ENCODE data around the gene CCDC50. TPM values are rescaled to one million over a fixed set of nuclear protein-coding genes. Genes with fewer than 3 reads are reported as not detected.

The CCDC50 gene
- total and polyA plus RNA-seq, 2 of the 8 experiments (the other 6 are each of a cell fraction or from before 2014, with no cell fraction given): 7.3 to 19.2 TPM

DNA sequence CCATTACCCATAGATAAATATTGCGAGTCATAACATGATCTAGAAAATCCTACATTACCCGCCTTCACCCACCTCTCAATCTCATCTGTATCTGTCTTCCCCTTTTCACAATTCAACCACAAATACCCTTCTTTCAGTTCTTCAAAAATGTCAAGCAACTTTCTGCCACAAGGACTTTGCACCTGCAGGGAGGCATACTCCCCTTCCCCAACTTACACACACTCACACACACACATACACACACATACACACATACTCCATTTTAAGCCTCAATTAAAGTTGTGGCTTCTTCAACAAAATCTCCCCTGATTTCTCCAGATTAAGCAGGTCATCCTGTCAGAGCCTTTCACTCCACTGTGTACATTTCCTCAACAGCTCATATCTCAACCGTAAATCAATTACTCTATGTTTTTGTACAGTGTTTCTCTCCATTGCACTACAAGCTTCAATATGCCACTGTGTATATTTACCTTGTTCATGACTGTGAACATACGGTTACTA lies 33.1 kb upstream of the CCDC50 start (continued):
- TF ChIP-seq, protein P1, sequence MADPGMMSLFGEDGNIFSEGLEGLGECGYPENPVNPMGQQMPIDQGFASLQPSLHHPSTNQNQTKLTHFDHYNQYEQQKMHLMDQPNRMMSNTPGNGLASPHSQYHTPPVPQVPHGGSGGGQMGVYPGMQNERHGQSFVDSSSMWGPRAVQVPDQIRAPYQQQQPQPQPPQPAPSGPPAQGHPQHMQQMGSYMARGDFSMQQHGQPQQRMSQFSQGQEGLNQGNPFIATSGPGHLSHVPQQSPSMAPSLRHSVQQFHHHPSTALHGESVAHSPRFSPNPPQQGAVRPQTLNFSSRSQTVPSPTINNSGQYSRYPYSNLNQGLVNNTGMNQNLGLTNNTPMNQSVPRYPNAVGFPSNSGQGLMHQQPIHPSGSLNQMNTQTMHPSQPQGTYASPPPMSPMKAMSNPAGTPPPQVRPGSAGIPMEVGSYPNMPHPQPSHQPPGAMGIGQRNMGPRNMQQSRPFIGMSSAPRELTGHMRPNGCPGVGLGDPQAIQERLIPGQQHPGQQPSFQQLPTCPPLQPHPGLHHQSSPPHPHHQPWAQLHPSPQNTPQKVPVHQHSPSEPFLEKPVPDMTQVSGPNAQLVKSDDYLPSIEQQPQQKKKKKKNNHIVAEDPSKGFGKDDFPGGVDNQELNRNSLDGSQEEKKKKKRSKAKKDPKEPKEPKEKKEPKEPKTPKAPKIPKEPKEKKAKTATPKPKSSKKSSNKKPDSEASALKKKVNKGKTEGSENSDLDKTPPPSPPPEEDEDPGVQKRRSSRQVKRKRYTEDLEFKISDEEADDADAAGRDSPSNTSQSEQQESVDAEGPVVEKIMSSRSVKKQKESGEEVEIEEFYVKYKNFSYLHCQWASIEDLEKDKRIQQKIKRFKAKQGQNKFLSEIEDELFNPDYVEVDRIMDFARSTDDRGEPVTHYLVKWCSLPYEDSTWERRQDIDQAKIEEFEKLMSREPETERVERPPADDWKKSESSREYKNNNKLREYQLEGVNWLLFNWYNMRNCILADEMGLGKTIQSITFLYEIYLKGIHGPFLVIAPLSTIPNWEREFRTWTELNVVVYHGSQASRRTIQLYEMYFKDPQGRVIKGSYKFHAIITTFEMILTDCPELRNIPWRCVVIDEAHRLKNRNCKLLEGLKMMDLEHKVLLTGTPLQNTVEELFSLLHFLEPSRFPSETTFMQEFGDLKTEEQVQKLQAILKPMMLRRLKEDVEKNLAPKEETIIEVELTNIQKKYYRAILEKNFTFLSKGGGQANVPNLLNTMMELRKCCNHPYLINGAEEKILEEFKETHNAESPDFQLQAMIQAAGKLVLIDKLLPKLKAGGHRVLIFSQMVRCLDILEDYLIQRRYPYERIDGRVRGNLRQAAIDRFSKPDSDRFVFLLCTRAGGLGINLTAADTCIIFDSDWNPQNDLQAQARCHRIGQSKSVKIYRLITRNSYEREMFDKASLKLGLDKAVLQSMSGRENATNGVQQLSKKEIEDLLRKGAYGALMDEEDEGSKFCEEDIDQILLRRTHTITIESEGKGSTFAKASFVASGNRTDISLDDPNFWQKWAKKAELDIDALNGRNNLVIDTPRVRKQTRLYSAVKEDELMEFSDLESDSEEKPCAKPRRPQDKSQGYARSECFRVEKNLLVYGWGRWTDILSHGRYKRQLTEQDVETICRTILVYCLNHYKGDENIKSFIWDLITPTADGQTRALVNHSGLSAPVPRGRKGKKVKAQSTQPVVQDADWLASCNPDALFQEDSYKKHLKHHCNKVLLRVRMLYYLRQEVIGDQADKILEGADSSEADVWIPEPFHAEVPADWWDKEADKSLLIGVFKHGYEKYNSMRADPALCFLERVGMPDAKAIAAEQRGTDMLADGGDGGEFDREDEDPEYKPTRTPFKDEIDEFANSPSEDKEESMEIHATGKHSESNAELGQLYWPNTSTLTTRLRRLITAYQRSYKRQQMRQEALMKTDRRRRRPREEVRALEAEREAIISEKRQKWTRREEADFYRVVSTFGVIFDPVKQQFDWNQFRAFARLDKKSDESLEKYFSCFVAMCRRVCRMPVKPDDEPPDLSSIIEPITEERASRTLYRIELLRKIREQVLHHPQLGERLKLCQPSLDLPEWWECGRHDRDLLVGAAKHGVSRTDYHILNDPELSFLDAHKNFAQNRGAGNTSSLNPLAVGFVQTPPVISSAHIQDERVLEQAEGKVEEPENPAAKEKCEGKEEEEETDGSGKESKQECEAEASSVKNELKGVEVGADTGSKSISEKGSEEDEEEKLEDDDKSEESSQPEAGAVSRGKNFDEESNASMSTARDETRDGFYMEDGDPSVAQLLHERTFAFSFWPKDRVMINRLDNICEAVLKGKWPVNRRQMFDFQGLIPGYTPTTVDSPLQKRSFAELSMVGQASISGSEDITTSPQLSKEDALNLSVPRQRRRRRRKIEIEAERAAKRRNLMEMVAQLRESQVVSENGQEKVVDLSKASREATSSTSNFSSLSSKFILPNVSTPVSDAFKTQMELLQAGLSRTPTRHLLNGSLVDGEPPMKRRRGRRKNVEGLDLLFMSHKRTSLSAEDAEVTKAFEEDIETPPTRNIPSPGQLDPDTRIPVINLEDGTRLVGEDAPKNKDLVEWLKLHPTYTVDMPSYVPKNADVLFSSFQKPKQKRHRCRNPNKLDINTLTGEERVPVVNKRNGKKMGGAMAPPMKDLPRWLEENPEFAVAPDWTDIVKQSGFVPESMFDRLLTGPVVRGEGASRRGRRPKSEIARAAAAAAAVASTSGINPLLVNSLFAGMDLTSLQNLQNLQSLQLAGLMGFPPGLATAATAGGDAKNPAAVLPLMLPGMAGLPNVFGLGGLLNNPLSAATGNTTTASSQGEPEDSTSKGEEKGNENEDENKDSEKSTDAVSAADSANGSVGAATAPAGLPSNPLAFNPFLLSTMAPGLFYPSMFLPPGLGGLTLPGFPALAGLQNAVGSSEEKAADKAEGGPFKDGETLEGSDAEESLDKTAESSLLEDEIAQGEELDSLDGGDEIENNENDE (IDR thresholded peaks at IDR 0.05; ENCODE audit: insufficient replicate concordance, low read length): no peak
- TF ChIP-seq SIRT6 (IDR thresholded peaks at IDR 0.05; ENCODE audit: low read length) (no peak), POLR2AphosphoS5 (IDR thresholded peaks at IDR 0.05; ENCODE audit: low read depth, low read length) (no peak), SUZ12 (IDR thresholded peaks at IDR 0.05; ENCODE audit: low read length) (no peak), KDM1A (IDR thresholded peaks at IDR 0.05; ENCODE audit: borderline replicate concordance, low read length) (no peak), TEAD4 (IDR thresholded peaks at IDR 0.05; ENCODE audit: low read depth, low read length) (no peak), TBP (IDR thresholded peaks at IDR 0.05; ENCODE audit: low read depth, low read length) (no peak), CTBP2 (IDR thresholded peaks at IDR 0.05; ENCODE audit: borderline replicate concordance, insufficient read depth, insufficient read length, low read length) (no peak)
- TF ChIP-seq, protein P2, sequence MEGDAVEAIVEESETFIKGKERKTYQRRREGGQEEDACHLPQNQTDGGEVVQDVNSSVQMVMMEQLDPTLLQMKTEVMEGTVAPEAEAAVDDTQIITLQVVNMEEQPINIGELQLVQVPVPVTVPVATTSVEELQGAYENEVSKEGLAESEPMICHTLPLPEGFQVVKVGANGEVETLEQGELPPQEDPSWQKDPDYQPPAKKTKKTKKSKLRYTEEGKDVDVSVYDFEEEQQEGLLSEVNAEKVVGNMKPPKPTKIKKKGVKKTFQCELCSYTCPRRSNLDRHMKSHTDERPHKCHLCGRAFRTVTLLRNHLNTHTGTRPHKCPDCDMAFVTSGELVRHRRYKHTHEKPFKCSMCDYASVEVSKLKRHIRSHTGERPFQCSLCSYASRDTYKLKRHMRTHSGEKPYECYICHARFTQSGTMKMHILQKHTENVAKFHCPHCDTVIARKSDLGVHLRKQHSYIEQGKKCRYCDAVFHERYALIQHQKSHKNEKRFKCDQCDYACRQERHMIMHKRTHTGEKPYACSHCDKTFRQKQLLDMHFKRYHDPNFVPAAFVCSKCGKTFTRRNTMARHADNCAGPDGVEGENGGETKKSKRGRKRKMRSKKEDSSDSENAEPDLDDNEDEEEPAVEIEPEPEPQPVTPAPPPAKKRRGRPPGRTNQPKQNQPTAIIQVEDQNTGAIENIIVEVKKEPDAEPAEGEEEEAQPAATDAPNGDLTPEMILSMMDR (IDR thresholded peaks at IDR 0.05; ENCODE audit: control extremely low read depth in 1 of 3, insufficient read depth in 1 of 3, low read depth in 1 of 3, low read length in 3 of 3): no peak

Data from H1 (cell line).